ENCODE data around the gene SORCS2.

GRCh38 chr4:7684294-7684693 is 492.0 kb downstream of the SORCS2 start:
- TF ChIP-seq CTCF (IDR thresholded peaks at IDR 0.05) (no peak), POLR2A (IDR thresholded peaks at IDR 0.05) (no peak)

Measured in breast epithelium (tissue), 3 donors.